HepG2 (cell line): Measurements from ENCODE around the gene CPM. TPM values are rescaled to one million over a fixed set of nuclear protein-coding genes. Genes with fewer than 3 reads are reported as not detected.

Experiments used
- ATAC-seq: fragments of 200-7000 bp; cut with Tn5 transposase; 3 replicates; pipeline ENCODE4 v1.9.1; 2020; ENCODE audit warnings: mild to moderate bottlenecking, moderate library complexity
- BruUV-seq: library from RNA; stranded (reverse); fragments of 400-500 nt; replicated peaks from 2 replicates; lab custom pipeline; 2021; lab: Mats Ljungman, UMichigan
- CTCF ChIA-PET: fragments of 300-600 bp; formaldehyde crosslinking; extraction: SDS; loops from one replicate; lab custom pipeline; 2021; ENCODE audit warnings: low total read pairs, inconsistent platforms, low intra/inter-chr PET ratio; lab: Yijun Ruan, JAX
- POLR2A ChIA-PET: fragments of 350-600 bp; sonication (Branson Sonifier 250); formaldehyde crosslinking; loops from one replicate; lab custom pipeline; 2020; ENCODE audit warnings: antibody characterized with exemption, inconsistent platforms; lab: Yijun Ruan, JAX
- DNase-seq: peaks from one replicate; pipeline ENCODE4 v3.0.0-alpha.2; 2015; ENCODE audit warnings: low spot score
- FAIRE-seq: peaks from 3 replicates; lab custom pipeline; 2011; peaks lifted over from hg19 to GRCh38; lab: Jason Lieb, UNC
- H2AFZ ChIP-seq: one replicate; pipeline ENCODE4 v1.6.1; 2011; ENCODE audit warnings: low read length, inconsistent platforms
- H3K27ac ChIP-seq: fragments of 300-600 bp; 3 replicates; pipeline ENCODE4 v1.8.0; 2011; ENCODE audit warnings: mixed run types, mild to moderate bottlenecking, mixed read lengths, low read length, inconsistent platforms; ENCODE audit not compliant: insufficient read depth; ENCODE audit errors: extremely low read length
- H3K27me3 ChIP-seq, 2 experiments: fragments of 200-600 bp in 1 of 2; 2 replicates in 1 of 2; 3 replicates in 1 of 2; pipeline versions ENCODE4 v1.6.0 to v1.8.0; 2011; ENCODE audit warnings: low read length in 2 of 2, mild to moderate bottlenecking in 2 of 2, moderate library complexity in 2 of 2, inconsistent platforms in 1 of 2; ENCODE audit not compliant: insufficient read depth in 2 of 2, control insufficient read depth in 1 of 2
- H3K36me3 ChIP-seq, 2 experiments: fragments of 200-600 bp in 1 of 2; replicated peaks in 1 of 2; 2 replicates in 1 of 2; 3 replicates in 1 of 2; pipeline versions ENCODE4 v1.5.1 to v1.8.0; 2011; ENCODE audit warnings: low read length in 2 of 2, inconsistent platforms in 1 of 2; ENCODE audit not compliant: insufficient read depth in 2 of 2, control insufficient read depth in 1 of 2
- H3K4me1 ChIP-seq: 2 replicates; pipeline ENCODE4 v1.5.1; 2012; ENCODE audit warnings: low read length, inconsistent platforms; ENCODE audit not compliant: insufficient read depth
- H3K4me2 ChIP-seq: 2 replicates; pipeline ENCODE4 v1.6.0; 2011; ENCODE audit warnings: low read depth, low read length, inconsistent platforms
- H3K4me3 ChIP-seq, 3 experiments: fragments of 200-600 bp in 1 of 3; sonication (generic), shearing (Covaris generic) in 1 of 3; replicated peaks in 1 of 3; 2 replicates each; pipeline ENCODE4 v1.5.1; 2011 to 2016; ENCODE audit warnings: low read length in 3 of 3, inconsistent platforms in 2 of 3, low read depth in 2 of 3, mild to moderate bottlenecking in 2 of 3, control low read depth in 1 of 3, mixed read lengths in 1 of 3; ENCODE audit not compliant: insufficient read depth in 1 of 3
- H3K79me2 ChIP-seq: one replicate; pipeline ENCODE4 v1.6.1; 2011; ENCODE audit warnings: low read length, inconsistent platforms; ENCODE audit not compliant: insufficient read depth
- H3K9ac ChIP-seq: 2 replicates; pipeline ENCODE4 v1.6.0; 2011; ENCODE audit warnings: mild to moderate bottlenecking, low read depth, low read length, inconsistent platforms; ENCODE audit not compliant: insufficient read depth
- H3K9me3 ChIP-seq: 2 replicates; pipeline ENCODE4 v1.5.1; 2012; ENCODE audit warnings: mild to moderate bottlenecking, low read length
- H4K20me1 ChIP-seq: 2 replicates; pipeline ENCODE4 v1.6.0; 2011; ENCODE audit warnings: inconsistent platforms, mild to moderate bottlenecking, low read length, moderate library complexity; ENCODE audit not compliant: insufficient read depth
- AGO2 ChIP-seq: fragments of 200-400 bp; formaldehyde crosslinking; optimal IDR thresholded peaks from 2 replicates; pipeline ENCODE3; 2017; ENCODE audit warnings: mild to moderate bottlenecking, low read depth, low read length, moderate library complexity
- ATF4 ChIP-seq, 2 experiments: fragments of 450-650 bp in 1 of 2; sonication (generic) in 1 of 2; formaldehyde crosslinking; IDR thresholded peaks; 2 replicates each; pipeline versions ENCODE4 v1.5.0 to v1.8.0; 2020 to 2022; ENCODE audit warnings: mild to moderate bottlenecking in 1 of 2, missing genetic modification reagents in 1 of 2
- POLR2A ChIP-seq, 2 experiments: IDR thresholded peaks; 2 replicates each; pipeline ENCODE4 v1.6.1; 2011; ENCODE audit warnings: low read depth in 2 of 2, low read length in 2 of 2, mild to moderate bottlenecking in 1 of 2, moderate library complexity in 1 of 2; ENCODE audit not compliant: insufficient read depth in 1 of 2
- RBFOX2 ChIP-seq: fragments of 200-400 bp; formaldehyde crosslinking; IDR thresholded peaks from 2 replicates; pipeline ENCODE4 v1.6.1; 2017; ENCODE audit warnings: low read depth, mild to moderate bottlenecking, low read length
- RBM22 ChIP-seq: fragments of 200-400 bp; formaldehyde crosslinking; optimal IDR thresholded peaks from 2 replicates; pipeline ENCODE3; 2017; ENCODE audit warnings: mild to moderate bottlenecking, low read length, moderate library complexity
- RFXANK ChIP-seq: IDR thresholded peaks from 2 replicates; pipeline ENCODE4 v1.6.1; 2016
- WGBS: methylation state at CpG from one replicate; pipeline ENCODE4 v1.1.6; 2017; ENCODE audit warnings: low lambda C conversion rate; 5-methylcytosine and 5-hydroxymethylcytosine counted together
- in situ Hi-C: cut with HindIII; loops from 2 replicates; pipeline ENCODE4 v1.10.0; 2017; ENCODE audit warnings: low pct_unique_long_range_greater_than_20kb; ENCODE audit not compliant: extremely low pct_ligation_motif_present
- intact Hi-C: fragments of 100-400 bp; cut with micrococcal nuclease; formaldehyde crosslinking; loops from one replicate; pipeline ENCODE4 v1.10.0; 2022; ENCODE audit not compliant: unreplicated experiment
- polyA plus RNA-seq, 8 experiments: library from polyadenylated mRNA; depleted of rRNA in 3 of 8; stranded (reverse) in 7 of 8; unstranded in 1 of 8; fragments of >200 nt; fragmentation: Illumina TruSeq in 4 of 8; extraction: Trizol in 4 of 8; gene quantifications; 2 replicates each; pipeline versions ENCODE4 v1.2.1 to v1.2.3, GENCODE V29; 2011 to 2016; ENCODE audit warnings: low read depth in 4 of 8, missing spikeins in 1 of 8, mixed read lengths in 1 of 8; ENCODE audit not compliant: insufficient read depth in 1 of 8
- total RNA-seq, 5 experiments: library from RNA; depleted of rRNA; stranded (reverse); fragments of >200 nt; fragmentation: Illumina TruSeq; extraction: Trizol; gene quantifications; 2 replicates each; pipeline ENCODE4 v1.2.3, GENCODE V29; 2016; ENCODE audit warnings: low read depth in 1 of 5

The CPM gene
- total and polyA plus RNA-seq, 2 of the 13 experiments (the other 11 are each of a cell fraction or from before 2014, with no cell fraction given) = not detected

GRCh38 chr12:68838046-68838886 lies 94.7 kb downstream of the CPM start:
- Histone ChIP-seq H3K9ac (no peak overlapping the region), H3K27me3 (no peaks in the 10 kb centered on the region), H3K4me1 (no peaks in the 10 kb centered on the region), H3K27ac (no peak overlapping the region), H2AFZ (no peak overlapping the region), H3K4me3 (no peak overlapping the region), H3K4me2 (no peak overlapping the region), H4K20me1 (peaks cover 49% of the 10 kb centered on the region), H3K9me3 (no peaks in the 10 kb centered on the region), H3K36me3 (peaks cover 22 to 78% of the 10 kb centered on the region in 2 experiments), H3K79me2 (peaks cover 3% of the 10 kb centered on the region)
- intact Hi-C loops (no loop called here), in situ Hi-C loops (no loop called here)
- BruUV-seq = no TSS peak
- 95% methylated on average over 5 of the region's 5 CpGs for WGBS
- TF ChIP-seq ATF4 (CRISPR knock-in tag; IDR thresholded peaks at IDR 0.05) (no peak), RBFOX2 (peak; percentile 71), RBM22 (peak; percentile 98), AGO2 (peak; percentile 36), POLR2A (IDR thresholded peaks at IDR 0.05; ENCODE audit: insufficient read depth in 1 of 2, low read depth in 2 of 2, low read length in 2 of 2) (peak in 1 of 2 experiments; percentile 52; a peak in 2 of 4 replicates)
- ChIA-PET POLR2A (no interaction called here), CTCF (no interaction called here)
- no peak for FAIRE-seq
- ATAC-seq = no peak
- DNase-seq = no peak

- ATAC-seq (no peak), FAIRE-seq (no peak), DNase-seq (no peak)
- Histone ChIP-seq H3K36me3 (peaks cover 22 to 75% of the 10 kb centered on the region in 2 experiments), H3K27me3 (no peaks in the 10 kb centered on the region), H3K9me3 (no peaks in the 10 kb centered on the region), H3K79me2 (peaks cover 8% of the 10 kb centered on the region), H3K9ac (no peak overlapping the region), H3K27ac (no peak overlapping the region), H3K4me3 (no peak overlapping the region), H3K4me2 (no peak overlapping the region), H2AFZ (no peak overlapping the region), H4K20me1 (peaks cover 51% of the 10 kb centered on the region), H3K4me1 (no peaks in the 10 kb centered on the region)
- TF ChIP-seq RBM22 = peak; percentile 19
- no peak for TF ChIP-seq RFXANK (CRISPR knock-in tag)
- in situ Hi-C loops (no loop called here), intact Hi-C loops (no loop called here)
- POLR2A ChIA-PET = no interaction called here
- 96% methylated on average over 1 of the region's 1 CpG for WGBS
- CTCF ChIA-PET = no interaction called here
- BruUV-seq = no TSS peak
Measured at GRCh38 chr12:68837215-68837614, 95.8 kb downstream of the CPM start.
